H1 (cell line): ENCODE results near the gene CHRM4. TPM values are rescaled to one million over a fixed set of nuclear protein-coding genes. Genes with fewer than 3 reads are reported as not detected.

Experiments
- CTCF ChIA-PET: fragments of 300-600 bp; sonication (Branson Sonifier 250); formaldehyde crosslinking; loops from one replicate; lab custom pipeline; 2021; ENCODE audit not compliant: partially characterized antibody; lab: Charles Lee
- POLR2A ChIA-PET: fragments of 300-600 bp; sonication (Branson Sonifier 250); formaldehyde crosslinking; loops from one replicate; lab custom pipeline; 2021; ENCODE audit warnings: inconsistent platforms; ENCODE audit not compliant: partially characterized antibody; lab: Charles Lee
- DNase-seq, 2 experiments: peaks; one replicate each; pipeline versions ENCODE4 v3.0.0 to v3.0.0-alpha.2; 2010 to 2022; ENCODE audit warnings: low spot score in 2 of 2, low read depth in 1 of 2, mixed read lengths in 1 of 2
- FAIRE-seq: peaks from 2 replicates; lab custom pipeline; 2011; peaks lifted over from hg19 to GRCh38; lab: Jason Lieb, UNC
- H2AFZ ChIP-seq: 2 replicates; pipeline ENCODE4 v1.8.1; 2012; ENCODE audit warnings: low read length, inconsistent platforms
- H2AK5ac ChIP-seq: 2 replicates; pipeline ENCODE4 v1.6.1; 2013; ENCODE audit warnings: low read depth, low read length
- H2BK120ac ChIP-seq: replicated peaks from 2 replicates; pipeline ENCODE3; 2013; ENCODE audit warnings: low read depth, low read length, inconsistent platforms
- H2BK12ac ChIP-seq: 2 replicates; pipeline ENCODE4 v1.6.1; 2013; ENCODE audit warnings: low read depth, low read length
- H2BK15ac ChIP-seq: 2 replicates; pipeline ENCODE4 v1.6.1; 2013; ENCODE audit warnings: low read length
- H2BK20ac ChIP-seq: 2 replicates; pipeline ENCODE4 v1.6.1; 2013; ENCODE audit warnings: low read length
- H2BK5ac ChIP-seq: 2 replicates; pipeline ENCODE4 v1.6.1; 2013; ENCODE audit warnings: low read depth, low read length
- H3K14ac ChIP-seq: 2 replicates; pipeline ENCODE4 v1.6.1; 2013; ENCODE audit warnings: inconsistent platforms; ENCODE audit not compliant: insufficient read length
- H3K18ac ChIP-seq: 2 replicates; pipeline ENCODE4 v1.6.1; 2013; ENCODE audit warnings: low read length; ENCODE audit errors: extremely low read depth
- H3K23ac ChIP-seq: 2 replicates; pipeline ENCODE4 v1.6.1; 2013; ENCODE audit warnings: inconsistent platforms; ENCODE audit not compliant: insufficient read length
- H3K23me2 ChIP-seq: 2 replicates; pipeline ENCODE4 v1.6.1; 2013; ENCODE audit warnings: low read depth, low read length
- H3K27ac ChIP-seq: 2 replicates; pipeline ENCODE4 v1.6.1; 2011; ENCODE audit warnings: low read depth, low read length, inconsistent platforms
- H3K27me3 ChIP-seq, 4 experiments: replicated peaks in 1 of 4; 1 replicate in 1 of 4; 2 replicates in 3 of 4; pipeline versions ENCODE4 v1.6.1 to v1.8.1; 2011 to 2013; ENCODE audit warnings: low read length in 3 of 4, mild to moderate bottlenecking in 3 of 4, inconsistent platforms in 2 of 4, mixed read lengths in 2 of 4, moderate library complexity in 1 of 4; ENCODE audit not compliant: control insufficient read depth in 3 of 4, insufficient read depth in 3 of 4; ENCODE audit errors: extremely low read depth in 1 of 4
- H3K36me3 ChIP-seq, 4 experiments: 2 replicates each; pipeline versions ENCODE4 v1.6.1 to v1.8.1; 2011 to 2013; ENCODE audit warnings: mild to moderate bottlenecking in 4 of 4, low read length in 3 of 4, moderate library complexity in 2 of 4, control low read depth in 1 of 4, inconsistent platforms in 1 of 4; ENCODE audit not compliant: insufficient read depth in 4 of 4, control insufficient read depth in 2 of 4
- H3K4ac ChIP-seq: replicated peaks from 2 replicates; pipeline ENCODE3; 2013; ENCODE audit warnings: low read length, low read depth, mixed read lengths, inconsistent platforms; ENCODE audit not compliant: insufficient read length
- H3K4me1 ChIP-seq, 4 experiments: replicated peaks in 1 of 4; 1 replicate in 1 of 4; 2 replicates in 3 of 4; pipeline versions ENCODE4 v1.6.1 to v1.8.1; 2011 to 2013; ENCODE audit warnings: low read length in 3 of 4, inconsistent platforms in 2 of 4, mixed read lengths in 1 of 4; ENCODE audit not compliant: insufficient read depth in 4 of 4, control insufficient read depth in 3 of 4
- H3K4me2 ChIP-seq, 2 experiments: 2 replicates each; pipeline versions ENCODE4 v1.6.1 to v1.8.1; 2011 to 2013; ENCODE audit warnings: low read depth in 2 of 2, low read length in 2 of 2, control low read depth in 1 of 2, inconsistent platforms in 1 of 2, mild to moderate bottlenecking in 1 of 2; ENCODE audit not compliant: insufficient read depth in 1 of 2
- H3K4me3 ChIP-seq, 4 experiments: fragments of 200-600, 300-600 bp in 1 of 4; sonication (generic), shearing (Covaris generic), sonication (Bioruptor Twin) in 1 of 4; 2 replicates each; pipeline versions ENCODE4 v1.5.1 to v1.8.1; 2011 to 2016; ENCODE audit warnings: low read length in 4 of 4, low read depth in 3 of 4, control low read depth in 2 of 4, inconsistent platforms in 2 of 4, mild to moderate bottlenecking in 2 of 4, mixed read lengths in 1 of 4, moderate library complexity in 1 of 4; ENCODE audit not compliant: insufficient read depth in 2 of 4; ENCODE audit errors: extremely low read depth in 1 of 4
- H3K56ac ChIP-seq: replicated peaks from 2 replicates; pipeline ENCODE3; 2013; ENCODE audit warnings: low read depth, mild to moderate bottlenecking, mixed read lengths, low read length, inconsistent platforms; ENCODE audit not compliant: insufficient read length
- H3K79me1 ChIP-seq: 2 replicates; pipeline ENCODE4 v1.6.1; 2013; ENCODE audit warnings: low read depth, low read length, control low read depth
- H3K79me2 ChIP-seq, 2 experiments: 2 replicates each; pipeline versions ENCODE4 v1.6.1 to v1.8.1; 2012 to 2013; ENCODE audit warnings: low read length in 2 of 2, mild to moderate bottlenecking in 2 of 2, inconsistent platforms in 1 of 2; ENCODE audit not compliant: insufficient read depth in 2 of 2, control insufficient read depth in 1 of 2
- H3K9ac ChIP-seq, 4 experiments: replicated peaks in 1 of 4; 1 replicate in 1 of 4; 2 replicates in 3 of 4; pipeline versions ENCODE4 v1.6.1 to v1.8.1; 2011 to 2013; ENCODE audit warnings: low read depth in 3 of 4, low read length in 3 of 4, control low read depth in 2 of 4, mild to moderate bottlenecking in 2 of 4, moderate library complexity in 2 of 4, inconsistent platforms in 1 of 4; ENCODE audit errors: extremely low read depth in 1 of 4
- H3K9me3 ChIP-seq, 2 experiments: 2 replicates each; pipeline versions ENCODE4 v1.6.1 to v1.8.1; 2012 to 2013; ENCODE audit warnings: mild to moderate bottlenecking in 2 of 2, moderate library complexity in 2 of 2, control low read depth in 1 of 2, inconsistent platforms in 1 of 2, low read depth in 1 of 2, low read length in 1 of 2, mixed read lengths in 1 of 2; ENCODE audit not compliant: insufficient read depth in 2 of 2
- H4K20me1 ChIP-seq, 2 experiments: replicated peaks in 1 of 2; 2 replicates each; pipeline versions ENCODE3 to v1.8.1; 2011 to 2013; ENCODE audit warnings: inconsistent platforms in 2 of 2, low read length in 2 of 2, mild to moderate bottlenecking in 1 of 2; ENCODE audit not compliant: insufficient read depth in 2 of 2, control insufficient read depth in 1 of 2
- H4K5ac ChIP-seq: 2 replicates; pipeline ENCODE4 v1.6.1; 2013; ENCODE audit warnings: low read length, low read depth, mixed read lengths, inconsistent platforms; ENCODE audit not compliant: insufficient read length
- H4K8ac ChIP-seq: 2 replicates; pipeline ENCODE4 v1.8.0; 2013; ENCODE audit warnings: mild to moderate bottlenecking, moderate library complexity, low read length, inconsistent platforms; ENCODE audit not compliant: insufficient read depth; ENCODE audit errors: extremely low read depth
- H4K91ac ChIP-seq: replicated peaks from 2 replicates; pipeline ENCODE3; 2013; ENCODE audit warnings: low read length, mixed read lengths, inconsistent platforms; ENCODE audit not compliant: insufficient read length
- BCL11A ChIP-seq, 2 experiments: IDR thresholded peaks; one replicate each; pipeline ENCODE4 v1.6.1; 2011; ENCODE audit warnings: low read depth in 2 of 2, low read length in 2 of 2, mild to moderate bottlenecking in 2 of 2
- CBX5 ChIP-seq: fragments of 300-800, 300-1000 bp; sonication (generic); IDR thresholded peaks from 2 replicates; pipeline ENCODE4 v1.7.1; 2016; ENCODE audit warnings: antibody characterized with exemption, low read length, low read depth
- CBX8 ChIP-seq: fragments of 300-800, 300-1000 bp; sonication (generic); IDR thresholded peaks from 2 replicates; pipeline ENCODE4 v1.7.1; 2016; ENCODE audit warnings: low read depth, low read length, borderline replicate concordance
- CHD1 ChIP-seq: IDR thresholded peaks from 2 replicates; pipeline ENCODE4 v1.6.1; 2012; ENCODE audit warnings: low read depth, low read length, improper control_type of control experiment
- EGR1 ChIP-seq: IDR thresholded peaks from 2 replicates; pipeline ENCODE4 v1.6.1; 2011; ENCODE audit warnings: low read depth, low read length, borderline replicate concordance
- EP300 ChIP-seq, 2 experiments: IDR thresholded peaks; 1 replicate in 1 of 2; 2 replicates in 1 of 2; pipeline ENCODE4 v1.6.1; 2011 to 2012; ENCODE audit warnings: low read depth in 2 of 2, low read length in 2 of 2, mild to moderate bottlenecking in 2 of 2, borderline replicate concordance in 1 of 2, inconsistent platforms in 1 of 2, moderate library complexity in 1 of 2
- KDM4A ChIP-seq: IDR thresholded peaks from one replicate; pipeline ENCODE4 v1.7.1; 2012; ENCODE audit warnings: low read depth, mild to moderate bottlenecking, moderate library complexity, low read length, inconsistent platforms; ENCODE audit not compliant: severe bottlenecking
- NRF1 ChIP-seq: IDR thresholded peaks from 2 replicates; pipeline ENCODE4 v1.6.1; 2011; ENCODE audit warnings: mild to moderate bottlenecking, low read depth, low read length, improper control_type of control experiment
- RBBP5 ChIP-seq: IDR thresholded peaks from 2 replicates; pipeline ENCODE4 v1.7.1; 2012; ENCODE audit warnings: low read depth, mild to moderate bottlenecking, inconsistent platforms, low read length, moderate library complexity, borderline replicate concordance
- SIX5 ChIP-seq: IDR thresholded peaks from 2 replicates; pipeline ENCODE4 v1.6.1; 2011; ENCODE audit warnings: mild to moderate bottlenecking, low read depth, low read length
- WGBS, 2 experiments: shearing (Covaris generic) in 1 of 2; methylation state at CpG; one replicate each; pipeline versions ENCODE4 v1.1.6 to v1.1.7; 2013 to 2015; ENCODE audit warnings: low lambda C conversion rate in 2 of 2, mixed read lengths in 2 of 2, inconsistent platforms in 1 of 2, low coverage in 1 of 2, missing lambda C conversion rate in 1 of 2; ENCODE audit not compliant: insufficient replicate concordance in 2 of 2, insufficient coverage in 1 of 2, insufficient read length in 1 of 2; ENCODE audit errors: extremely low coverage in 1 of 2, missing lambda C conversion rate in 1 of 2; 5-methylcytosine and 5-hydroxymethylcytosine counted together
- polyA plus RNA-seq, 7 experiments: library from polyadenylated mRNA; depleted of rRNA in 3 of 7; stranded (reverse) in 5 of 7; unstranded in 2 of 7; fragments of >200 nt in 5 of 7; fragments of 200-250 nt in 2 of 7; gene quantifications; 1 replicate in 5 of 7; 2 replicates in 1 of 7; 4 replicates in 1 of 7; pipeline versions ENCODE4 v1.2.1 to v1.2.3, GENCODE V29; 2011 to 2013; ENCODE audit warnings: missing spikeins in 2 of 7, mixed read lengths in 2 of 7
- total RNA-seq: library from RNA; stranded (reverse); fragmentation: NEBNext Ultra II Directional; extraction: Animal tissue kit (Norgen Biotek cat#: 25700); gene quantifications from 2 replicates; pipeline ENCODE4 v1.2.1, GENCODE V29; 2021
- TF ChIP-seq, protein P1 (sequence below): IDR thresholded peaks from 2 replicates; pipeline ENCODE4 v1.6.1; 2012; ENCODE audit warnings: inconsistent platforms
- TF ChIP-seq, protein P2 (sequence below): IDR thresholded peaks from 2 replicates; pipeline ENCODE4 v1.6.1; 2011; ENCODE audit warnings: low read length, improper control_type of control experiment

CHRM4 gene
- total and polyA plus RNA-seq, 2 of the 8 experiments (the other 6 are each of a cell fraction or from before 2014, with no cell fraction given), result 1.1 to 1.3 TPM

DNA sequence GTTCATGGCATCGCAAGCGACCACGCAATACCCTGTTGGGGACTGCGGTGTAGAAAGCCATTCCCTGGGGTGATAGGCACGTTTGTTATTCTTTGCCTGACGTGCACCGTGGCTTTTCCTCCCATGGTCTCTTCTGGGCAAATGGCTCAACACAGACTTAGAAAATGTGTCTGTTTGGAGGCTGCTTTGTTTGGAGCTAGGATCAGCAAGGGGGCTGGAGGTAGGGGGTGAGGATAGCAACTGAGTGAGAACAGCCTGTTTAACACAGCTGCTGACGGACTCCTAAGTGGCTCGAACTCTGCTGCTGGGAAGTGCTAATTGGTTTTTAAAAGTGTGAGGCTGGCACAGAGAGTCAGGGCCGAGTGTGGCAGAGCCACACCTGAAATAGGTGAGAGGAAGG lies 16.1 kb upstream of the CHRM4 start:
- Histone ChIP-seq H3K36me3 (peaks cover 2 to 22% (median 15%) of the 10 kb centered on the region in 4 experiments; a peak in 5 of 8 replicates), H3K27ac (no peak overlapping the region), H3K79me1 (no peaks in the 10 kb centered on the region), H2BK5ac (no peak overlapping the region), H3K14ac (no peak overlapping the region), H2AK5ac (no peak overlapping the region), H3K79me2 (no peaks in the 10 kb centered on the region), H3K27me3 (no peaks in the 10 kb centered on the region), H2AFZ (no peak overlapping the region), H3K9me3 (no peaks in the 10 kb centered on the region), H3K23ac (no peak overlapping the region), H3K4me2 (no peak overlapping the region), H3K9ac (no peak overlapping the region), H4K91ac (no peak overlapping the region), H2BK12ac (no peak overlapping the region), H2BK120ac (no peak overlapping the region), H3K23me2 (no peaks in the 10 kb centered on the region), H4K20me1 (no peaks in the 10 kb centered on the region), H2BK15ac (no peak overlapping the region), H4K5ac (no peak overlapping the region), H3K4me3 (no peak overlapping the region), H2BK20ac (no peak overlapping the region), H3K18ac (no peak overlapping the region), H3K4me1 (peaks cover 0 to 2% (median 0%) of the 10 kb centered on the region in 4 experiments; a peak in 1 of 7 replicates), H4K8ac (no peak overlapping the region), H3K56ac (no peak overlapping the region), H3K4ac (no peak overlapping the region)
- POLR2A ChIA-PET, result interaction anchor here (0.7 kb wide), 1 partner anchor 90 kb away, joined by 3 read pairs; no protein-coding TSS in a partner anchor
- no peak for FAIRE-seq
- WGBS, 2 experiments, result 92% methylated on average over 9 of the region's 10 CpGs; no CpG with 5 or more reads in 1 of the 2 experiments
- CTCF ChIA-PET, result interaction anchor here (0.8 to 11.6 kb wide), 15 partner anchors 9 to 210 kb away, joined by 3 to 124 read pairs (median 3); partner anchors contain the start of genes ATG13, CHRM4 and HARBI1
- DNase-seq, result no peak
- TF ChIP-seq, protein P1, sequence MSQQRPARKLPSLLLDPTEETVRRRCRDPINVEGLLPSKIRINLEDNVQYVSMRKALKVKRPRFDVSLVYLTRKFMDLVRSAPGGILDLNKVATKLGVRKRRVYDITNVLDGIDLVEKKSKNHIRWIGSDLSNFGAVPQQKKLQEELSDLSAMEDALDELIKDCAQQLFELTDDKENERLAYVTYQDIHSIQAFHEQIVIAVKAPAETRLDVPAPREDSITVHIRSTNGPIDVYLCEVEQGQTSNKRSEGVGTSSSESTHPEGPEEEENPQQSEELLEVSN, result no peak
- TF ChIP-seq SIX5 (no peak), RBBP5 (no peak), CHD1 (no peak), KDM4A (no peak), NRF1 (no peak), CBX5 (no peak), BCL11A (IDR thresholded peaks at IDR 0.05; ENCODE audit: low read depth in 2 of 2, low read length in 2 of 2) (no peak), EGR1 (no peak), CBX8 (no peak), EP300 (IDR thresholded peaks at IDR 0.05; ENCODE audit: borderline replicate concordance in 1 of 2, low read depth in 2 of 2, low read length in 2 of 2) (no peak)
- TF ChIP-seq, protein P2, sequence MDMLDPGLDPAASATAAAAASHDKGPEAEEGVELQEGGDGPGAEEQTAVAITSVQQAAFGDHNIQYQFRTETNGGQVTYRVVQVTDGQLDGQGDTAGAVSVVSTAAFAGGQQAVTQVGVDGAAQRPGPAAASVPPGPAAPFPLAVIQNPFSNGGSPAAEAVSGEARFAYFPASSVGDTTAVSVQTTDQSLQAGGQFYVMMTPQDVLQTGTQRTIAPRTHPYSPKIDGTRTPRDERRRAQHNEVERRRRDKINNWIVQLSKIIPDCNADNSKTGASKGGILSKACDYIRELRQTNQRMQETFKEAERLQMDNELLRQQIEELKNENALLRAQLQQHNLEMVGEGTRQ, result no peak
